ENCODE results near the gene JARID2. TPM values are rescaled to one million over a fixed set of nuclear protein-coding genes. Genes with fewer than 3 reads are reported as not detected.

The JARID2 gene
- total RNA-seq, 1 experiment from 2014 or later: 23.6 TPM

DNA sequence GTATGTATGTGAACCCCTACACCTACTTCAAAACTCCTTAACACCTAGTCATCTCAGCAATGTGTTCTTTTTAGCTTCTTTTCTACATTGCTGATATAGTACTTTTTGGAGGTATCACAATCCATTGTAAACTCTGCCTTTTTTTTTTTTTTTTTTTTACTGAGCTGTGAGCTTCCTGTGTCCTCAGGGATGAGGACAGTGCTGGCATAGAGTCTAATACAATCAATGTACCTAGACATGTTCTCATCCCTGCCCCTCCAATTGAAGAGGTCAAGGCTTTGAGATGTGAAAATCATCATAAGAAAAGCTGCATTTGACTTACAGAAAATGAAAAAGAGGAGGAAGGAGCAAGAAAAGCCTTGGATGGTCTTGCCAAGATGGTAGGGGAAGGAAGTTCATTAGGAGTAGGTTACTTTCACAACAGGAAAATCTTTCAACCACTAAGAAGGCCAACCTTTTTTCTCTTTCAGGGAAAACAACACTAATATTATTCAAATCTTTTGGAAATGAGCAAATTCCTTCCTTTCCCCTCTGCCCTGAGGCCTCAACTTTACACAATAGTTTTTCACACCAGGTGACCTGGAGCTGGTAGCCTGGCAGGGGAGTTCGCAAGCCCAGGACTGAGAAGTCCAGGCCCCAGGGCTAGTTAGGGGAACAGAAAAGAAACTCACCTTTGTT is 2.8 kb upstream of the JARID2 start:
- no peak for DNase-seq (ENCODE audit: low read depth, low spot score)
- no peak overlapping the region for H3K4me3 ChIP-seq (replicated peaks in 1 of 2; ENCODE audit: low read depth in 1 of 2, low read length in 2 of 2)
- peaks cover 18% of the 10 kb centered on the region for H3K79me2 ChIP-seq (ENCODE audit: insufficient read depth, low read length)
- no peak overlapping the region for H2AFZ ChIP-seq (ENCODE audit: low read depth, low read length, poor library complexity, severe bottlenecking)
- RAD21 ChIA-PET (ENCODE audit: low non-redundant PET in 1 of 2, low total read pairs in 2 of 2, uncharacterized antibody in 2 of 2, unreplicated experiment in 2 of 2): no interaction called here
- no peaks in the 10 kb centered on the region; a peak in 1 of 4 replicates for H3K36me3 ChIP-seq (ENCODE audit: control insufficient read depth in 1 of 2, insufficient read depth in 2 of 2, low read length in 2 of 2)
- H4K20me1 ChIP-seq (ENCODE audit: insufficient read depth): no peaks in the 10 kb centered on the region
- no peak overlapping the region for H3K9ac ChIP-seq (ENCODE audit: low read length)
- H3K9me3 ChIP-seq (ENCODE audit: control insufficient read depth in 1 of 2, insufficient read depth in 1 of 2, low read depth in 1 of 2, low read length in 2 of 2): no peaks in the 10 kb centered on the region
- POLR2A ChIA-PET: no interaction called here
- ATAC-seq: no peak
- H3K27ac ChIP-seq (ENCODE audit: low read depth, low read length): no peak overlapping the region
- H3K27me3 ChIP-seq (ENCODE audit: insufficient read depth, low read length): no peaks in the 10 kb centered on the region
- CTCF ChIA-PET: interaction anchor here (0.6 kb wide), 1 partner anchor 147 kb away, joined by 3 read pairs; no protein-coding TSS in a partner anchor
- H3K4me2 ChIP-seq (ENCODE audit: low read length): no peak overlapping the region
- TF ChIP-seq SP1 (IDR thresholded peaks at IDR 0.05; ENCODE audit: low read depth): no peak
- no peaks in the 10 kb centered on the region for H3K9me2 ChIP-seq (ENCODE audit: insufficient read depth)
- intact Hi-C loops (cut with micrococcal nuclease): loop anchor here (10.0 kb wide), 1 partner anchor 1028 kb away; no protein-coding TSS in a partner anchor
- BruUV-seq (replicated peaks): no TSS peak
- H3K4me1 ChIP-seq (ENCODE audit: control insufficient read depth in 1 of 2, insufficient read depth in 2 of 2, low read length in 2 of 2): peaks cover 0 to 15% of the 10 kb centered on the region in 2 experiments; a peak in 2 of 4 replicates

DNA sequence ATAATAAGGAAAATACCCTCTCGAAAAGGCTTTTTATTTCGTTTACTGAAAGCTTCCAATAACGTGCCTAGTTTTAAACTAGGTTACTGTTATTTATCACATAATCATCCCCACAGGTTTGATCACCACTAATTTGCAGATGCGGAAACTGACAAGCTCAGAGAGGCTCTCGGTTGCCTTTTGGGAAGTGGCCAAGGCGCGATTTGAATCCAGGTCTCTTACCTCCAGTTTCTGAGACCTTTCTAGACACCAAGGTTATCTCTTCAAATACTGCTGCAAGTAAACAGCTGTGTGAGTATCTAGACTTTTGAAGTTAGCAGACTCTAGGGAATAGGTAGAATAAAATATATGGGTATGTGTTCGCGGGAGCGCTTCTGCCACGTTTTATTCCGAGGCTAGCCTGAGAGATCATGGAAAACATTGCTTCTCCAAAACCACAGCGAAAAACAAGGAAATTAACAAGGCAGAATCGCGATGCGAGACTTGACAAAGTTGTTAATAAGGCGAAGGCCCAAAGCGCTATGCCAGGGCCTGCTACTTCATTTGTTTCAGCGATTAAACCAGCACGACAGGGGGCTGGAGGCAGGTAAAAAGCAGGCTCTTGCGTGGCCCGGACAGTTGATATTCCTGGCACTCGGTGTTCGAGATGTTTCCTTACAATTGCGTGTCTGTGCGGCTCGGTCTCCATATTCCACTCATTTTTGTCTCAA is 1.8 kb upstream of the JARID2 start:
- DNase-seq (ENCODE audit: low read depth, low spot score): no peak
- H3K4me3 ChIP-seq (replicated peaks in 1 of 2; ENCODE audit: low read depth in 1 of 2, low read length in 2 of 2): peak overlapping the region; percentile 72 to 81
- H3K27ac ChIP-seq (ENCODE audit: low read depth, low read length): peak overlapping the region; percentile 59; the same call in 1 of the 2 replicates
- H3K9ac ChIP-seq (ENCODE audit: low read length): peak overlapping the region; percentile 82
- no peak overlapping the region for H2AFZ ChIP-seq (ENCODE audit: low read depth, low read length, poor library complexity, severe bottlenecking)
- TSS peak; percentile 77 for BruUV-seq (replicated peaks)
- H3K9me3 ChIP-seq (ENCODE audit: control insufficient read depth in 1 of 2, insufficient read depth in 1 of 2, low read depth in 1 of 2, low read length in 2 of 2): no peaks in the 10 kb centered on the region
- H4K20me1 ChIP-seq (ENCODE audit: insufficient read depth): no peaks in the 10 kb centered on the region
- H3K36me3 ChIP-seq (ENCODE audit: control insufficient read depth in 1 of 2, insufficient read depth in 2 of 2, low read length in 2 of 2): no peaks in the 10 kb centered on the region; a peak in 1 of 4 replicates
- POLR2A ChIA-PET: no interaction called here
- H3K79me2 ChIP-seq (ENCODE audit: insufficient read depth, low read length): peaks cover 22% of the 10 kb centered on the region
- intact Hi-C loops (cut with micrococcal nuclease): loop anchor here (10.0 kb wide), 1 partner anchor 1029 kb away; no protein-coding TSS in a partner anchor
- ATAC-seq: no peak
- peaks cover 0 to 18% of the 10 kb centered on the region in 2 experiments; a peak in 2 of 4 replicates for H3K4me1 ChIP-seq (ENCODE audit: control insufficient read depth in 1 of 2, insufficient read depth in 2 of 2, low read length in 2 of 2)
- CTCF ChIA-PET: no interaction called here
- RAD21 ChIA-PET (ENCODE audit: low non-redundant PET in 1 of 2, low total read pairs in 2 of 2, uncharacterized antibody in 2 of 2, unreplicated experiment in 2 of 2): no interaction called here
- H3K4me2 ChIP-seq (ENCODE audit: low read length): peak overlapping the region; percentile 90
- H3K9me2 ChIP-seq (ENCODE audit: insufficient read depth): no peaks in the 10 kb centered on the region
- H3K27me3 ChIP-seq (ENCODE audit: insufficient read depth, low read length): no peaks in the 10 kb centered on the region
- TF ChIP-seq, protein P1, sequence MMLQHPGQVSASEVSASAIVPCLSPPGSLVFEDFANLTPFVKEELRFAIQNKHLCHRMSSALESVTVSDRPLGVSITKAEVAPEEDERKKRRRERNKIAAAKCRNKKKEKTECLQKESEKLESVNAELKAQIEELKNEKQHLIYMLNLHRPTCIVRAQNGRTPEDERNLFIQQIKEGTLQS (IDR thresholded peaks at IDR 0.05): no peak
- TF ChIP-seq POLR2A (IDR thresholded peaks at IDR 0.05; ENCODE audit: borderline replicate concordance, extremely low read depth, insufficient read depth, insufficient read length): no peak
- TF ChIP-seq SP1 (IDR thresholded peaks at IDR 0.05; ENCODE audit: low read depth): no peak
- no peak for TF ChIP-seq CBX3 (IDR thresholded peaks at IDR 0.05; ENCODE audit: low read depth)
- TF ChIP-seq, protein P2, sequence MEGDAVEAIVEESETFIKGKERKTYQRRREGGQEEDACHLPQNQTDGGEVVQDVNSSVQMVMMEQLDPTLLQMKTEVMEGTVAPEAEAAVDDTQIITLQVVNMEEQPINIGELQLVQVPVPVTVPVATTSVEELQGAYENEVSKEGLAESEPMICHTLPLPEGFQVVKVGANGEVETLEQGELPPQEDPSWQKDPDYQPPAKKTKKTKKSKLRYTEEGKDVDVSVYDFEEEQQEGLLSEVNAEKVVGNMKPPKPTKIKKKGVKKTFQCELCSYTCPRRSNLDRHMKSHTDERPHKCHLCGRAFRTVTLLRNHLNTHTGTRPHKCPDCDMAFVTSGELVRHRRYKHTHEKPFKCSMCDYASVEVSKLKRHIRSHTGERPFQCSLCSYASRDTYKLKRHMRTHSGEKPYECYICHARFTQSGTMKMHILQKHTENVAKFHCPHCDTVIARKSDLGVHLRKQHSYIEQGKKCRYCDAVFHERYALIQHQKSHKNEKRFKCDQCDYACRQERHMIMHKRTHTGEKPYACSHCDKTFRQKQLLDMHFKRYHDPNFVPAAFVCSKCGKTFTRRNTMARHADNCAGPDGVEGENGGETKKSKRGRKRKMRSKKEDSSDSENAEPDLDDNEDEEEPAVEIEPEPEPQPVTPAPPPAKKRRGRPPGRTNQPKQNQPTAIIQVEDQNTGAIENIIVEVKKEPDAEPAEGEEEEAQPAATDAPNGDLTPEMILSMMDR (IDR thresholded peaks at IDR 0.05 in 2 of 3, conservative IDR thresholded peaks at IDR 0.05 in 1 of 3; ENCODE audit: borderline replicate concordance in 1 of 3, insufficient read depth in 1 of 3, low read depth in 2 of 3, low read length in 2 of 3): no peak
- no peak for TF ChIP-seq ZFX (IDR thresholded peaks at IDR 0.05)
- no peak for TF ChIP-seq SRF (IDR thresholded peaks at IDR 0.05; ENCODE audit: low read depth)
- TF ChIP-seq ELF1 (IDR thresholded peaks at IDR 0.05; ENCODE audit: borderline replicate concordance, low read depth): no peak
- TF ChIP-seq SIN3A (IDR thresholded peaks at IDR 0.05; ENCODE audit: low read depth): no peak
- TF ChIP-seq ZNF274 (IDR thresholded peaks at IDR 0.05; ENCODE audit: low read depth, low read length): no peak
- TF ChIP-seq CEBPB (IDR thresholded peaks at IDR 0.05; ENCODE audit: low read depth): no peak
- TF ChIP-seq, protein P3, sequence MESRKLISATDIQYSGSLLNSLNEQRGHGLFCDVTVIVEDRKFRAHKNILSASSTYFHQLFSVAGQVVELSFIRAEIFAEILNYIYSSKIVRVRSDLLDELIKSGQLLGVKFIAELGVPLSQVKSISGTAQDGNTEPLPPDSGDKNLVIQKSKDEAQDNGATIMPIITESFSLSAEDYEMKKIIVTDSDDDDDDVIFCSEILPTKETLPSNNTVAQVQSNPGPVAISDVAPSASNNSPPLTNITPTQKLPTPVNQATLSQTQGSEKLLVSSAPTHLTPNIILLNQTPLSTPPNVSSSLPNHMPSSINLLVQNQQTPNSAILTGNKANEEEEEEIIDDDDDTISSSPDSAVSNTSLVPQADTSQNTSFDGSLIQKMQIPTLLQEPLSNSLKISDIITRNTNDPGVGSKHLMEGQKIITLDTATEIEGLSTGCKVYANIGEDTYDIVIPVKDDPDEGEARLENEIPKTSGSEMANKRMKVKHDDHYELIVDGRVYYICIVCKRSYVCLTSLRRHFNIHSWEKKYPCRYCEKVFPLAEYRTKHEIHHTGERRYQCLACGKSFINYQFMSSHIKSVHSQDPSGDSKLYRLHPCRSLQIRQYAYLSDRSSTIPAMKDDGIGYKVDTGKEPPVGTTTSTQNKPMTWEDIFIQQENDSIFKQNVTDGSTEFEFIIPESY (IDR thresholded peaks at IDR 0.05; ENCODE audit: extremely low read depth, insufficient replicate concordance, low read length): no peak
- no peak for TF ChIP-seq EZH2 (IDR thresholded peaks at IDR 0.05)
- no peak for TF ChIP-seq EZH2phosphoT487 (IDR thresholded peaks at IDR 0.05; ENCODE audit: borderline replicate concordance)
- no peak for TF ChIP-seq FOSL1 (IDR thresholded peaks at IDR 0.05; ENCODE audit: low read depth)
- TF ChIP-seq RAD21 (IDR thresholded peaks at IDR 0.05; ENCODE audit: low read depth): no peak
